IMR-90 (cell line): Measurements from ENCODE around the gene RHBDL3. TPM values are rescaled to one million over a fixed set of nuclear protein-coding genes. Genes with fewer than 3 reads are reported as not detected.

ENCODE experiments used
- ATAC-seq: fragments of 200-7000 bp; cut with Tn5 transposase; 2 replicates; pipeline ENCODE4 v1.9.1; 2020; ENCODE audit warnings: low read depth, mild to moderate bottlenecking, moderate library complexity
- BruUV-seq: library from RNA; stranded (reverse); fragments of 400-500 nt; replicated peaks from 2 replicates; lab custom pipeline; 2021; lab: Mats Ljungman, UMichigan
- CTCF ChIA-PET: fragments of 300-600 bp; formaldehyde crosslinking; extraction: SDS; loops from one replicate; lab custom pipeline; 2021; ENCODE audit warnings: antibody characterized with exemption; lab: Yijun Ruan, JAX
- POLR2A ChIA-PET: fragments of 300-600 bp; sonication (Branson Sonifier 250); formaldehyde crosslinking; loops from one replicate; lab custom pipeline; 2022; ENCODE audit warnings: antibody characterized with exemption; ENCODE audit not compliant: unreplicated experiment; lab: Charles Lee
- DNase-seq: peaks from one replicate; pipeline ENCODE4 v3.0.0; 2013
- H2AFZ ChIP-seq: replicated peaks from 2 replicates; pipeline ENCODE3; 2013; ENCODE audit warnings: low read length, mild to moderate bottlenecking; ENCODE audit not compliant: poor library complexity
- H2AK5ac ChIP-seq: 2 replicates; pipeline ENCODE4 v1.6.1; 2013; ENCODE audit warnings: low read depth, low read length, inconsistent platforms
- H2AK9ac ChIP-seq: replicated peaks from 2 replicates; pipeline ENCODE3; 2013; ENCODE audit warnings: mild to moderate bottlenecking, low read depth, low read length, moderate library complexity; ENCODE audit not compliant: poor library complexity
- H2BK120ac ChIP-seq: 2 replicates; pipeline ENCODE4 v1.6.1; 2013; ENCODE audit warnings: low read depth, low read length, inconsistent platforms
- H2BK15ac ChIP-seq: 3 replicates; pipeline ENCODE4 v1.6.1; 2013; ENCODE audit warnings: low read depth, low read length, inconsistent platforms
- H2BK20ac ChIP-seq: 2 replicates; pipeline ENCODE4 v1.6.1; 2013; ENCODE audit warnings: low read depth, mild to moderate bottlenecking, inconsistent platforms, low read length, moderate library complexity
- H2BK5ac ChIP-seq: 2 replicates; pipeline ENCODE4 v1.6.1; 2013; ENCODE audit warnings: mild to moderate bottlenecking, low read depth, low read length, inconsistent platforms; ENCODE audit not compliant: poor library complexity, severe bottlenecking
- H3K14ac ChIP-seq: replicated peaks from 2 replicates; pipeline ENCODE4 v1.6.1; 2013; ENCODE audit warnings: low read depth, low read length, inconsistent platforms
- H3K18ac ChIP-seq: 2 replicates; pipeline ENCODE4 v1.6.1; 2013; ENCODE audit warnings: low read depth, low read length, control low read depth
- H3K23ac ChIP-seq: 2 replicates; pipeline ENCODE4 v1.6.1; 2013; ENCODE audit warnings: low read depth, low read length, inconsistent platforms
- H3K27ac ChIP-seq: 2 replicates; pipeline ENCODE4 v1.5.1; 2013; ENCODE audit warnings: mild to moderate bottlenecking, control low read depth, low read length; ENCODE audit not compliant: insufficient read depth
- H3K27me3 ChIP-seq: 2 replicates; pipeline ENCODE4 v1.6.1; 2013; ENCODE audit warnings: low read length; ENCODE audit not compliant: control insufficient read depth, insufficient read depth
- H3K36me3 ChIP-seq: 2 replicates; pipeline ENCODE4 v1.6.1; 2013; ENCODE audit warnings: low read length, mixed read lengths; ENCODE audit not compliant: control insufficient read depth, insufficient read depth
- H3K4ac ChIP-seq: 2 replicates; pipeline ENCODE4 v1.6.1; 2013; ENCODE audit warnings: low read depth, low read length, inconsistent platforms
- H3K4me1 ChIP-seq: 2 replicates; pipeline ENCODE4 v1.6.1; 2013; ENCODE audit warnings: low read length, mixed read lengths; ENCODE audit not compliant: control insufficient read depth, insufficient read depth
- H3K4me2 ChIP-seq: 2 replicates; pipeline ENCODE4 v1.6.1; 2013; ENCODE audit warnings: low read depth, mild to moderate bottlenecking, control low read depth, low read length, moderate library complexity
- H3K4me3 ChIP-seq: 2 replicates; pipeline ENCODE4 v1.5.1; 2013; ENCODE audit warnings: low read depth, mild to moderate bottlenecking, control low read depth, low read length, moderate library complexity; ENCODE audit not compliant: insufficient read depth
- H3K56ac ChIP-seq: 2 replicates; pipeline ENCODE4 v1.6.1; 2013; ENCODE audit warnings: low read length, inconsistent platforms; ENCODE audit not compliant: insufficient read depth; ENCODE audit errors: extremely low read depth
- H3K79me1 ChIP-seq, 2 experiments: 2 replicates each; pipeline ENCODE4 v1.6.1; 2013; ENCODE audit warnings: low read length in 2 of 2, inconsistent platforms in 1 of 2, low read depth in 1 of 2
- H3K9ac ChIP-seq: 2 replicates; pipeline ENCODE4 v1.6.1; 2013; ENCODE audit warnings: low read depth, low read length, control low read depth
- H3K9me1 ChIP-seq: 2 replicates; pipeline ENCODE4 v1.6.1; 2013; ENCODE audit warnings: low read length, inconsistent platforms; ENCODE audit not compliant: insufficient read depth
- H3K9me3 ChIP-seq: 2 replicates; pipeline ENCODE4 v1.6.1; 2013; ENCODE audit warnings: low read length; ENCODE audit not compliant: control insufficient read depth, insufficient read depth
- H4K20me1 ChIP-seq: 2 replicates; pipeline ENCODE4 v1.6.1; 2013; ENCODE audit warnings: low read length, inconsistent platforms; ENCODE audit not compliant: insufficient read depth
- H4K5ac ChIP-seq: 2 replicates; pipeline ENCODE4 v1.6.1; 2013; ENCODE audit warnings: mild to moderate bottlenecking, low read depth, low read length, control low read depth
- H4K8ac ChIP-seq, 2 experiments: 2 replicates each; pipeline ENCODE4 v1.6.1; 2013; ENCODE audit warnings: low read depth in 2 of 2, low read length in 2 of 2, control low read depth in 1 of 2, inconsistent platforms in 1 of 2
- H4K91ac ChIP-seq: 2 replicates; pipeline ENCODE4 v1.6.1; 2013; ENCODE audit warnings: low read depth, low read length, inconsistent platforms; ENCODE audit not compliant: insufficient read depth
- BHLHE40 ChIP-seq: fragments of 150-350 bp; IDR thresholded peaks from 2 replicates; pipeline ENCODE4 v1.6.1; 2016; ENCODE audit warnings: mild to moderate bottlenecking, low read depth, low read length
- CEBPB ChIP-seq: IDR thresholded peaks from 2 replicates; pipeline ENCODE4 v1.6.1; 2012; ENCODE audit warnings: low read depth, low read length, improper control_type of control experiment
- CHD1 ChIP-seq: IDR thresholded peaks from 2 replicates; pipeline ENCODE4 v1.6.1; 2012; ENCODE audit warnings: low read depth, low read length, improper control_type of control experiment
- FOS ChIP-seq: fragments of 150-350 bp; IDR thresholded peaks from 2 replicates; pipeline ENCODE4 v1.6.1; 2016; ENCODE audit warnings: low read depth, low read length
- MAFK ChIP-seq: IDR thresholded peaks from 2 replicates; pipeline ENCODE4 v1.6.1; 2012; ENCODE audit warnings: low read depth, low read length, improper control_type of control experiment
- MAZ ChIP-seq: IDR thresholded peaks from 2 replicates; pipeline ENCODE4 v1.6.1; 2012; ENCODE audit warnings: low read depth, mild to moderate bottlenecking, low read length, improper control_type of control experiment, moderate library complexity, borderline replicate concordance
- MXI1 ChIP-seq: IDR thresholded peaks from 2 replicates; pipeline ENCODE4 v1.6.1; 2012; ENCODE audit warnings: low read depth, mild to moderate bottlenecking, low read length, moderate library complexity, borderline replicate concordance
- NFE2L2 ChIP-seq: fragments of 150-350 bp; IDR thresholded peaks from 2 replicates; pipeline ENCODE4 v1.6.1; 2016; ENCODE audit warnings: low read depth, mild to moderate bottlenecking, low read length
- POLR2A ChIP-seq: IDR thresholded peaks from 2 replicates; pipeline ENCODE4 v1.6.1; 2012; ENCODE audit warnings: mild to moderate bottlenecking, low read depth, low read length
- RAD21 ChIP-seq: IDR thresholded peaks from 2 replicates; pipeline ENCODE4 v1.6.1; 2012; ENCODE audit warnings: low read length, improper control_type of control experiment
- RCOR1 ChIP-seq: IDR thresholded peaks from 2 replicates; pipeline ENCODE4 v1.6.1; 2012; ENCODE audit warnings: mild to moderate bottlenecking, low read length, improper control_type of control experiment; ENCODE audit not compliant: insufficient replicate concordance
- RFX5 ChIP-seq: IDR thresholded peaks from 2 replicates; pipeline ENCODE4 v1.8.0; 2012; ENCODE audit warnings: low read depth, mild to moderate bottlenecking, low read length, moderate library complexity
- SMC3 ChIP-seq: fragments of 150-350 bp; IDR thresholded peaks from 2 replicates; pipeline ENCODE4 v1.6.1; 2016; ENCODE audit warnings: low read depth, mild to moderate bottlenecking, antibody characterized with exemption, low read length, moderate library complexity
- WGBS, 2 experiments: methylation state at CpG; one replicate each; pipeline versions ENCODE4 v1.1.5 to v1.1.7; 2013; ENCODE audit warnings: missing lambda C conversion rate in 2 of 2; ENCODE audit not compliant: insufficient read length in 1 of 2; ENCODE audit errors: extremely low coverage in 2 of 2; 5-methylcytosine and 5-hydroxymethylcytosine counted together
- dilution Hi-C: fragments of 300-500 bp; cut with HindIII; formaldehyde crosslinking; loops from one replicate; pipeline ENCODE4 v1.14.3; 2018; ENCODE audit warnings: low sequenced_read_pairs; ENCODE audit not compliant: unreplicated experiment
- in situ Hi-C: fragments of 300-500 bp; cut with MboI; formaldehyde crosslinking; loops from 3 replicates; pipeline ENCODE4 v1.14.3; 2019; ENCODE audit warnings: low sequenced_read_pairs, inconsistent platforms, mixed read lengths
- intact Hi-C: fragments of 100-400 bp; cut with micrococcal nuclease; formaldehyde crosslinking; loops from 2 replicates; pipeline ENCODE4 v1.10.0; 2022
- polyA plus RNA-seq, 3 experiments: library from polyadenylated mRNA; depleted of rRNA; stranded (reverse); fragments of >200 nt; gene quantifications; 2 replicates each; pipeline ENCODE4 v1.2.3, GENCODE V29; 2012; ENCODE audit warnings: low replicate concordance in 1 of 3
- total RNA-seq: library from RNA; depleted of rRNA; stranded (reverse); fragments of >200 nt; gene quantifications from 2 replicates; pipeline ENCODE4 v1.2.3, GENCODE V29; 2012
- TF ChIP-seq, protein P1 (sequence below): fragments of 150-350 bp; IDR thresholded peaks from 2 replicates; pipeline ENCODE4 v1.6.1; 2016; ENCODE audit warnings: low read depth, mild to moderate bottlenecking, low read length, moderate library complexity, borderline replicate concordance
- TF ChIP-seq, protein P2 (sequence below): fragments of 150-350 bp; IDR thresholded peaks from 2 replicates; pipeline ENCODE4 v1.6.1; 2017; ENCODE audit warnings: mild to moderate bottlenecking, antibody characterized with exemption, low read length, low read depth
- TF ChIP-seq, protein P3 (sequence below): conservative IDR thresholded peaks from 2 replicates; pipeline ENCODE4 v1.5.1; 2012; ENCODE audit warnings: mild to moderate bottlenecking, low read depth, low read length, improper control_type of control experiment

RHBDL3 gene
- total and polyA plus RNA-seq, 2 of the 4 experiments (the other 2 are of a cell fraction) = 0.09 to 0.18 TPM

DNA sequence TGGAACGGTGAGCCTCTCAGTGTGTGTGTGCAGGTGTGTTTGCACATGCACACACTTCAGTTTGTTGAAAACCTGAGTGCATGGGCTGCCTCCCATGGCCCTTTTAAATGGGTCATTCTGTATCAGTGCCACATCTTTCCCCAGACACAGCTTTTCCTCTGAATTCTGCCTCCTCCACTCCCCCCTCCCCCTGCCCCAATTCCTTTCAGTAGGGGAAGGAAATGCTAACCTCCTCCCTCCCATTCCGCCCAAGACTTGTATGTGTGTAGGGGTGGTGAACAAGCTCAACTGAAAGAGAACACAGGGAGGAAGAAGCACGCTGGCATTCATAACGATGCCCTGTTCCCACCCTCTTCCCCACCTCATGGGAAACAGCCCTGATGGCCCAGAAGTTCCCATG lies 42.0 kb downstream of the RHBDL3 start:
- H3K4me1 ChIP-seq = no peaks in the 10 kb centered on the region
- no peak overlapping the region for H3K14ac ChIP-seq
- H3K9me1 ChIP-seq = no peaks in the 10 kb centered on the region
- no peak overlapping the region for H4K8ac ChIP-seq
- DNase-seq (no peak), ATAC-seq (no peak)
- ChIA-PET CTCF (no interaction called here), POLR2A (no interaction called here)
- no TSS peak for BruUV-seq
- no peak overlapping the region for H2BK120ac ChIP-seq
- in situ Hi-C loops (no loop called here), intact Hi-C loops (no loop called here), dilution Hi-C loops (no loop called here)
- peaks cover 42% of the 10 kb centered on the region for H3K27me3 ChIP-seq
- no peak overlapping the region for H3K4me3 ChIP-seq
- no peak for TF ChIP-seq CEBPB
- TF ChIP-seq MAFK = no peak
- TF ChIP-seq NFE2L2 = no peak
- TF ChIP-seq, protein P1, sequence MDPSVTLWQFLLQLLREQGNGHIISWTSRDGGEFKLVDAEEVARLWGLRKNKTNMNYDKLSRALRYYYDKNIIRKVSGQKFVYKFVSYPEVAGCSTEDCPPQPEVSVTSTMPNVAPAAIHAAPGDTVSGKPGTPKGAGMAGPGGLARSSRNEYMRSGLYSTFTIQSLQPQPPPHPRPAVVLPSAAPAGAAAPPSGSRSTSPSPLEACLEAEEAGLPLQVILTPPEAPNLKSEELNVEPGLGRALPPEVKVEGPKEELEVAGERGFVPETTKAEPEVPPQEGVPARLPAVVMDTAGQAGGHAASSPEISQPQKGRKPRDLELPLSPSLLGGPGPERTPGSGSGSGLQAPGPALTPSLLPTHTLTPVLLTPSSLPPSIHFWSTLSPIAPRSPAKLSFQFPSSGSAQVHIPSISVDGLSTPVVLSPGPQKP = no peak
- TF ChIP-seq, protein P2, sequence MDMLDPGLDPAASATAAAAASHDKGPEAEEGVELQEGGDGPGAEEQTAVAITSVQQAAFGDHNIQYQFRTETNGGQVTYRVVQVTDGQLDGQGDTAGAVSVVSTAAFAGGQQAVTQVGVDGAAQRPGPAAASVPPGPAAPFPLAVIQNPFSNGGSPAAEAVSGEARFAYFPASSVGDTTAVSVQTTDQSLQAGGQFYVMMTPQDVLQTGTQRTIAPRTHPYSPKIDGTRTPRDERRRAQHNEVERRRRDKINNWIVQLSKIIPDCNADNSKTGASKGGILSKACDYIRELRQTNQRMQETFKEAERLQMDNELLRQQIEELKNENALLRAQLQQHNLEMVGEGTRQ = no peak
- TF ChIP-seq RFX5 = no peak
- no peak for TF ChIP-seq BHLHE40
- no peak for TF ChIP-seq CHD1
- no peak for TF ChIP-seq POLR2A
- no peak for TF ChIP-seq RCOR1
- no peak for TF ChIP-seq RAD21
- TF ChIP-seq MAZ = no peak
- no peak for TF ChIP-seq SMC3
- TF ChIP-seq, protein P3, sequence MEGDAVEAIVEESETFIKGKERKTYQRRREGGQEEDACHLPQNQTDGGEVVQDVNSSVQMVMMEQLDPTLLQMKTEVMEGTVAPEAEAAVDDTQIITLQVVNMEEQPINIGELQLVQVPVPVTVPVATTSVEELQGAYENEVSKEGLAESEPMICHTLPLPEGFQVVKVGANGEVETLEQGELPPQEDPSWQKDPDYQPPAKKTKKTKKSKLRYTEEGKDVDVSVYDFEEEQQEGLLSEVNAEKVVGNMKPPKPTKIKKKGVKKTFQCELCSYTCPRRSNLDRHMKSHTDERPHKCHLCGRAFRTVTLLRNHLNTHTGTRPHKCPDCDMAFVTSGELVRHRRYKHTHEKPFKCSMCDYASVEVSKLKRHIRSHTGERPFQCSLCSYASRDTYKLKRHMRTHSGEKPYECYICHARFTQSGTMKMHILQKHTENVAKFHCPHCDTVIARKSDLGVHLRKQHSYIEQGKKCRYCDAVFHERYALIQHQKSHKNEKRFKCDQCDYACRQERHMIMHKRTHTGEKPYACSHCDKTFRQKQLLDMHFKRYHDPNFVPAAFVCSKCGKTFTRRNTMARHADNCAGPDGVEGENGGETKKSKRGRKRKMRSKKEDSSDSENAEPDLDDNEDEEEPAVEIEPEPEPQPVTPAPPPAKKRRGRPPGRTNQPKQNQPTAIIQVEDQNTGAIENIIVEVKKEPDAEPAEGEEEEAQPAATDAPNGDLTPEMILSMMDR = no peak
- TF ChIP-seq MXI1 = no peak
- no peak for TF ChIP-seq FOS
- H2AK5ac ChIP-seq = no peak overlapping the region
- no peak overlapping the region for H2AFZ ChIP-seq
- H3K27ac ChIP-seq = no peak overlapping the region
- no peak overlapping the region for H2BK15ac ChIP-seq
- no peak overlapping the region for H2BK5ac ChIP-seq
- no peaks in the 10 kb centered on the region for H3K36me3 ChIP-seq
- no CpG with 5 or more reads among the region's 4 CpGs for WGBS, 2 experiments
- H3K4me2 ChIP-seq = no peak overlapping the region
- no peak overlapping the region for H3K18ac ChIP-seq
- H2AK9ac ChIP-seq = no peak overlapping the region
- no peak overlapping the region for H3K56ac ChIP-seq
- H3K79me1 ChIP-seq = no peaks in the 10 kb centered on the region
- no peak overlapping the region for H3K4ac ChIP-seq
- H4K20me1 ChIP-seq = no peaks in the 10 kb centered on the region
- no peaks in the 10 kb centered on the region for H3K9me3 ChIP-seq
- no peak overlapping the region for H3K23ac ChIP-seq
- H3K9ac ChIP-seq = no peak overlapping the region
- no peak overlapping the region for H4K5ac ChIP-seq
- H2BK20ac ChIP-seq = no peak overlapping the region
- no peak overlapping the region for H4K91ac ChIP-seq
